Peyer's patch (tissue), 4 donors: ENCODE measurements around the gene WFS1. TPM values are rescaled to one million over a fixed set of nuclear protein-coding genes. Genes with fewer than 3 reads are reported as not detected.
A peak's percentile ranks its signal among the peaks of the same experiment; 100 is the strongest.

ENCODE experiments used
- DNase-seq, 3 donors: peaks; one replicate each; pipeline ENCODE4 v3.0.0-alpha.2; 2017 to 2019
- H3K27ac ChIP-seq, 4 donors: fragments of 200-600 bp; sonication (generic); one replicate each; pipeline ENCODE4 v1.5.1; 2016 to 2019
- H3K27me3 ChIP-seq, 2 donors: fragments of 200-600 bp; sonication (generic); one replicate each; pipeline ENCODE4 v1.5.1; 2019
- H3K36me3 ChIP-seq, 3 donors: fragments of 200-600 bp; sonication (generic); one replicate each; pipeline ENCODE4 v1.5.1; 2016 to 2019
- H3K4me1 ChIP-seq, 4 donors: fragments of 200-600 bp; sonication (generic); one replicate each; pipeline ENCODE4 v1.5.1; 2016 to 2019
- H3K4me3 ChIP-seq, 4 donors: fragments of 200-600 bp; sonication (generic); 1 replicate in 3 of 4; 2 replicates in 1 of 4; pipeline ENCODE4 v1.5.1; 2016 to 2019; ENCODE audit warnings: mild to moderate bottlenecking in 1 of 4
- H3K9me3 ChIP-seq, 4 donors: fragments of 200-600 bp; sonication (generic); one replicate each; pipeline ENCODE4 v1.5.1; 2016 to 2019; ENCODE audit warnings: mild to moderate bottlenecking in 1 of 4
- CTCF ChIP-seq, 6 experiments: fragments of 450-650 bp in 4 of 6; fragments of 200-600 bp in 2 of 6; sonication (generic) in 1 of 6; IDR thresholded peaks; one replicate each; pipeline ENCODE4 v1.5.1; 2017 to 2019; ENCODE audit warnings: antibody characterized with exemption in 6 of 6, mild to moderate bottlenecking in 3 of 6, moderate library complexity in 1 of 6
- POLR2A ChIP-seq, 2 donors: fragments of 450-650 bp; IDR thresholded peaks; one replicate each; pipeline ENCODE4 v1.5.1; 2017; ENCODE audit warnings: antibody characterized with exemption in 2 of 2, mild to moderate bottlenecking in 2 of 2, moderate library complexity in 2 of 2
- total RNA-seq, 4 donors: library from RNA; depleted of rRNA; stranded (reverse); fragments of >200 nt; gene quantifications; one replicate each; pipeline ENCODE4 v1.1.0, GENCODE V29; 2016

WFS1 gene
- total RNA-seq, 4 donors from 2014 or later, result 10.0 to 39.6 (median 30.0) TPM

- H3K4me3 ChIP-seq, result no peak overlapping the region
- no peak for DNase-seq
- peaks cover 0 to 11% (median 0%) of the 10 kb centered on the region in 4 donors for H3K4me1 ChIP-seq
- no peak for TF ChIP-seq CTCF (IDR thresholded peaks at IDR 0.05)
- no peak for TF ChIP-seq POLR2A (IDR thresholded peaks at IDR 0.05)
- no peak overlapping the region for H3K27ac ChIP-seq
- H3K9me3 ChIP-seq, result peaks cover 0 to 14% (median 4%) of the 10 kb centered on the region in 4 donors
- no peaks in the 10 kb centered on the region for H3K36me3 ChIP-seq
- peaks cover 0 to 19% of the 10 kb centered on the region in 2 donors for H3K27me3 ChIP-seq
Measured at GRCh38 chr4:6224735-6225134, 44.9 kb upstream of the WFS1 start.

GRCh38 chr4:6225469-6225868, 44.2 kb upstream of the WFS1 start:
- H3K36me3 ChIP-seq, result no peaks in the 10 kb centered on the region
- H3K9me3 ChIP-seq, result peaks cover 0 to 14% (median 4%) of the 10 kb centered on the region in 4 donors
- TF ChIP-seq CTCF (IDR thresholded peaks at IDR 0.05), result no peak
- no peak for TF ChIP-seq POLR2A (IDR thresholded peaks at IDR 0.05)
- peaks cover 0 to 11% (median 0%) of the 10 kb centered on the region in 4 donors for H3K4me1 ChIP-seq
- DNase-seq, result no peak
- no peak overlapping the region for H3K4me3 ChIP-seq
- H3K27ac ChIP-seq, result no peak overlapping the region
- peaks cover 0 to 19% of the 10 kb centered on the region in 2 donors for H3K27me3 ChIP-seq

- DNase-seq, result peak in 1 of 3 donors; percentile 26
- Histone ChIP-seq H3K4me3 (no peak overlapping the region), H3K4me1 (peaks cover 0 to 8% (median 0%) of the 10 kb centered on the region in 4 donors), H3K27ac (no peak overlapping the region), H3K36me3 (no peaks in the 10 kb centered on the region), H3K27me3 (peaks cover 0 to 10% of the 10 kb centered on the region in 2 donors), H3K9me3 (peaks cover 0 to 14% (median 4%) of the 10 kb centered on the region in 4 donors)
- TF ChIP-seq CTCF (IDR thresholded peaks at IDR 0.05), result no peak
- no peak for TF ChIP-seq POLR2A (IDR thresholded peaks at IDR 0.05)
Measured at GRCh38 chr4:6226506-6226905, 43.1 kb upstream of the WFS1 start.

GRCh38 chr4:6227412-6228157, 42.1 kb upstream of the WFS1 start:
- Histone ChIP-seq H3K4me3 (no peak overlapping the region), H3K27me3 (no peaks in the 10 kb centered on the region), H3K9me3 (peaks cover 0 to 3% (median 0%) of the 10 kb centered on the region in 4 donors), H3K4me1 (no peaks in the 10 kb centered on the region), H3K36me3 (no peaks in the 10 kb centered on the region), H3K27ac (no peak overlapping the region)
- no peak for TF ChIP-seq POLR2A (IDR thresholded peaks at IDR 0.05)
- no peak for TF ChIP-seq CTCF (IDR thresholded peaks at IDR 0.05)
- DNase-seq, result peak in 1 of 3 donors; percentile 2

- Histone ChIP-seq H3K9me3 (no peaks in the 10 kb centered on the region), H3K36me3 (no peaks in the 10 kb centered on the region), H3K27ac (no peak overlapping the region), H3K27me3 (no peaks in the 10 kb centered on the region), H3K4me3 (no peak overlapping the region), H3K4me1 (no peaks in the 10 kb centered on the region)
- TF ChIP-seq CTCF (IDR thresholded peaks at IDR 0.05), result no peak
- DNase-seq, result peak in 1 of 3 donors; percentile 29
Measured at GRCh38 chr4:6228158-6229067, 41.2 kb upstream of the WFS1 start.
